ENCODE data around the gene TMEM43. TPM values are rescaled to one million over a fixed set of nuclear protein-coding genes. Genes with fewer than 3 reads are reported as not detected.
"Not testable (repeated sequence)": the region's sequence is repeated elsewhere in the genome, so short reads cannot be mapped to it uniquely, and the experiment has no call there.

Gene TMEM43, protein sequence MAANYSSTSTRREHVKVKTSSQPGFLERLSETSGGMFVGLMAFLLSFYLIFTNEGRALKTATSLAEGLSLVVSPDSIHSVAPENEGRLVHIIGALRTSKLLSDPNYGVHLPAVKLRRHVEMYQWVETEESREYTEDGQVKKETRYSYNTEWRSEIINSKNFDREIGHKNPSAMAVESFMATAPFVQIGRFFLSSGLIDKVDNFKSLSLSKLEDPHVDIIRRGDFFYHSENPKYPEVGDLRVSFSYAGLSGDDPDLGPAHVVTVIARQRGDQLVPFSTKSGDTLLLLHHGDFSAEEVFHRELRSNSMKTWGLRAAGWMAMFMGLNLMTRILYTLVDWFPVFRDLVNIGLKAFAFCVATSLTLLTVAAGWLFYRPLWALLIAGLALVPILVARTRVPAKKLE
- total RNA-seq (2022) (120 and 124 TPM in 2 replicates), Bru-seq, nascent RNA (percentile 92 among the genes with signal in this experiment), BruChase-seq, experiment 1, labeled RNA remaining after a 6-hour chase (percentile 98 among the genes with signal in this experiment), BruChase-seq, experiment 2, labeled RNA remaining after a 2-hour chase (percentile 98 among the genes with signal in this experiment)
- long read RNA-seq, transcript TMEM43-201 (12 exons, 3,341 nt) = major isoform, 348 of 444 reads
- long read RNA-seq, partial matches to known transcripts = 25 of 444 reads
- long read RNA-seq, other reads (novel, unspliced or antisense) = 71 of 444 reads

DNA sequence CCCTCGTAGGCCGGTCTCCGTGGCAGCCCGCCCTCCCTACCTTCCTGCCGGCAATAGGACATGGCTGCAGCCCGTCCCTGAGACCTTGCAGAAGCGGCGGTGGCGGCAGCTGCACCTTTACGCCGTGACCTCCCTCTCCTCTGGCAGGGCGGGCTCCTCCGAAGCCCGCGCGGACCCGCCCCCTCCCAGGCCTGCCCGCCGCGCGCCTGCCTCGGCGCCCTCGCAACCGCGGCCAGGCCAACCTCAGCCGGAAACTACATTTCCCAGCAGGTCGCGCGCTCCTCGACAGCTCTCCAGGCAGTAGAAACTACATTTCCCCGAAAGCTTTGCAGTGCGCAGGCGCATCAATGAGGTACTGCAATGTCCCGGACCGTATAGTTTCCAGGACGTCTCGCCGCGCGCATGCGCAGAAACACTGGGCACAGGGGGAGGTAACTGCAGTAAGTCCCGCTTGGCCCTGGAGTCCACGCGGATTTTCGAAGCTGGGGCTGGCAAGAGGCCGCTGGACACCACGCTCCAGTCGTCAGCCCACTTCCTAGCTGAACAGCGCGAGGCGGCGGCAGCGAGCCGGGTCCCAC, at the start of gene TMEM43, which contains the start of gene CHCHD4:
TMEM43 (plus strand) TSS at position 438 of the 578 bp plus-strand sequence. CDS start 142 bp downstream, outside the sequence.
CHCHD4 (minus strand) TSS at position 256 of the 578 bp plus-strand sequence; CDS start at position 62, 194 bp downstream.
- CTCF ChIA-PET = interaction anchor here (0.6 to 8.7 kb wide), 10 partner anchors 10 to 485 kb away, joined by 3 to 80 read pairs (median 4); partner anchors contain the start of genes LSM3 and XPC
- Mint-ChIP-seq H3K27ac (ENCODE audit: low read depth, unreplicated experiment) (peak within 1 kb of the TSS; percentile 96), H3K27me3 (ENCODE audit: insufficient read depth, unreplicated experiment) (no peaks in the 10 kb centered on the region), H3K4me3 (ENCODE audit: unreplicated experiment) (peak within 1 kb of the TSS; percentile 99), H3K36me3 (ENCODE audit: insufficient read depth, unreplicated experiment) (peaks cover 56% of the 10 kb centered on the region), H3K4me1 (ENCODE audit: insufficient read depth, unreplicated experiment) (peaks cover 30% of the 10 kb centered on the region), H3K9me3 (ENCODE audit: unreplicated experiment) (no peaks in the 10 kb centered on the region)
- BruUV-seq (replicated peaks) = no TSS peak
- intact Hi-C loops (cut with micrococcal nuclease) = loop anchor here (1.0 kb wide), 4 partner anchors 20 to 228 kb away; partner anchors contain the start of genes LSM3 and XPC
- no peak for TF ChIP-seq CTCF (IDR thresholded peaks at IDR 0.05; ENCODE audit: unreplicated experiment)
- peak; percentile 99 for DNase-seq (ENCODE audit: unreplicated experiment)
- POLR2A ChIA-PET = interaction anchor here (0.6 to 9.1 kb wide), 29 partner anchors 10 to 941 kb away, joined by 3 to 294 read pairs (median 5); partner anchors contain the start of genes CCDC174, LSM3, MRPS25 and NR2C2

DNA sequence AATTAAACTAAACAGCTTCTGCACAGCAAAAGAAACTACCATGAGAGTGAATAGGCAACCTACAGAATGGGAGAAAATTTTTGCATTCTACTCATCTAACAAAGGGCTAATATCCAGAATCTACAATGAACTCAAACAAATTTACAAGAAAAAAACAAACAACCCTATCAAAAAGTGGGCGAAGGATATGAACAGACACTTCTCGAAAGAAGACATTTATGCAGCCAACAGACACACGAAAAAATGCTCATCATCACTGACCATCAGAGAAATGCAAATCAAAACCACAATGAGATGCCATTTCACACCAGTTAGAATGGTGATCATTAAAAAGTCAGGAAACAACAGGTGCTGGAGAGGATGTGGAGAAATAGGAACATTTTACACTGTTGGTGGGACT, 49.6 kb upstream of the TMEM43 start:
- CTCF ChIA-PET; H3K27ac Mint-ChIP-seq (ENCODE audit: low read depth, unreplicated experiment); H3K4me1 Mint-ChIP-seq (ENCODE audit: insufficient read depth, unreplicated experiment); H3K4me3 Mint-ChIP-seq (ENCODE audit: unreplicated experiment); H3K36me3 Mint-ChIP-seq (ENCODE audit: insufficient read depth, unreplicated experiment); intact Hi-C loops (cut with micrococcal nuclease); BruUV-seq (replicated peaks); DNase-seq (ENCODE audit: unreplicated experiment); H3K27me3 Mint-ChIP-seq (ENCODE audit: insufficient read depth, unreplicated experiment); POLR2A ChIA-PET: not testable (repeated sequence)
- H3K9me3 Mint-ChIP-seq (ENCODE audit: unreplicated experiment) = peaks cover 13% of the 10 kb centered on the region

- TF ChIP-seq CTCF (IDR thresholded peaks at IDR 0.05; ENCODE audit: unreplicated experiment) = no peak
- DNase-seq (ENCODE audit: unreplicated experiment) = no peak
- no TSS peak for BruUV-seq (replicated peaks)
- Mint-ChIP-seq H3K9me3 (ENCODE audit: unreplicated experiment) (peaks cover 17% of the 10 kb centered on the region), H3K36me3 (ENCODE audit: insufficient read depth, unreplicated experiment) (peaks cover 9% of the 10 kb centered on the region), H3K4me1 (ENCODE audit: insufficient read depth, unreplicated experiment) (no peaks in the 10 kb centered on the region), H3K27ac (ENCODE audit: low read depth, unreplicated experiment) (no peak overlapping the region), H3K27me3 (ENCODE audit: insufficient read depth, unreplicated experiment) (no peaks in the 10 kb centered on the region), H3K4me3 (ENCODE audit: unreplicated experiment) (no peak overlapping the region)
- intact Hi-C loops (cut with micrococcal nuclease) = no loop called here
- ChIA-PET POLR2A (no interaction called here), CTCF (interaction anchor here (0.7 kb wide), 1 partner anchor 184 kb away, joined by 4 read pairs; no protein-coding TSS in a partner anchor)
Observed at GRCh38 chr3:14077310-14077709, 47.5 kb upstream of the TMEM43 start.

DNA sequence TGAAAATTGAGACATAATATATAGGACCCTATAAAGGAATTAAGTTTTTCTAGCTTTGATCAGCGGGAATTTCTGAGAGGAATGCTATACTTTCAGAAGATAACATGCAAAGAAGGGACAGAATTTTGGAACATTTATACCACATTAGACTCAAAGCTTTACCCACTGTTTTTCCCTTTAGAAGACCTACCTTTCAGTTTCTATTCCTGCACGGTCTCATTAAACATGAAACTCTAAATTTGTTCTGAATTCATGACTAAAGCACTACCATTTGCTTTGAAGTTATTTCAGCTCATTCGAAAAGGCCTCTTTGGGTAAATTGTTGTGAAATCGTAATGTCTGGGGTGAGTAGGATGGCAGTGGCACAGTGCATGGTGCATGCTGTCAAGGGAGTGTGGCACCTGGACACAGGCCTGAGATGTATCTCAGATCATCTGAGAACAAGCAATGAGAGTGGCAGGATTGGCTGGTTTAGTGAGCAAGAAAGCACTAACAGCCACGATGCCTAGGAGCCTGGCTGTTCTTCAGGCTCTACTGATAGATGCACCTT, 42.7 kb upstream of the TMEM43 start:
- BruUV-seq (replicated peaks) = no TSS peak
- ChIA-PET POLR2A (no interaction called here), CTCF (no interaction called here)
- Mint-ChIP-seq H3K9me3 (ENCODE audit: unreplicated experiment) (peaks cover 23% of the 10 kb centered on the region), H3K27me3 (ENCODE audit: insufficient read depth, unreplicated experiment) (no peaks in the 10 kb centered on the region), H3K27ac (ENCODE audit: low read depth, unreplicated experiment) (no peak overlapping the region), H3K4me3 (ENCODE audit: unreplicated experiment) (no peak overlapping the region), H3K36me3 (ENCODE audit: insufficient read depth, unreplicated experiment) (peaks cover 12% of the 10 kb centered on the region), H3K4me1 (ENCODE audit: insufficient read depth, unreplicated experiment) (no peaks in the 10 kb centered on the region)
- TF ChIP-seq CTCF (IDR thresholded peaks at IDR 0.05; ENCODE audit: unreplicated experiment) = no peak
- intact Hi-C loops (cut with micrococcal nuclease) = no loop called here
- DNase-seq (ENCODE audit: unreplicated experiment) = no peak

DNA sequence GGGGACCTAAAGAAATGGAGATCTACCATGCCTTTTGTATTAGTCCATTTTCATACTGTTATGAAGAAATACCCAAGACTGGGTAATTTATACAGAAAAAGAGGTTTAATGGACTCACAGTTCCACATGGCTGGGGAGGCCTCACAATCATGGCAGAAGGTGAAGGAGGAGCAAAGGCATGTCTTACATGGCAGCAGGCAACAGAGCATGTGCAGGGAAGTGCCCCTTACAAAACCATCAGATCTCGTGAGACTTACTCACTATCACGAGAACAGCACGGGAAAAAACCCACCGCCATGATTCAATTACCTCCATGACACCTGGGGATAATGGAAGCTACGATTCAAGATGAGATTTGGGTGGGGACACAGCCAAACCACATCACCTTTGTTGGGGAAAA, 37.4 kb upstream of the TMEM43 start:
- CTCF ChIA-PET = interaction anchor here (0.6 to 1.1 kb wide), 2 partner anchors 79 to 1555 kb away, joined by 3 read pairs; no protein-coding TSS in a partner anchor
- H3K4me1 Mint-ChIP-seq (ENCODE audit: insufficient read depth, unreplicated experiment); H3K4me3 Mint-ChIP-seq (ENCODE audit: unreplicated experiment); intact Hi-C loops (cut with micrococcal nuclease); H3K27ac Mint-ChIP-seq (ENCODE audit: low read depth, unreplicated experiment); H3K27me3 Mint-ChIP-seq (ENCODE audit: insufficient read depth, unreplicated experiment); BruUV-seq (replicated peaks); H3K36me3 Mint-ChIP-seq (ENCODE audit: insufficient read depth, unreplicated experiment); DNase-seq (ENCODE audit: unreplicated experiment); POLR2A ChIA-PET: not testable (repeated sequence)
- peaks cover 27% of the 10 kb centered on the region for H3K9me3 Mint-ChIP-seq (ENCODE audit: unreplicated experiment)

- BruUV-seq (replicated peaks); H3K4me1 Mint-ChIP-seq (ENCODE audit: insufficient read depth, unreplicated experiment); H3K4me3 Mint-ChIP-seq (ENCODE audit: unreplicated experiment); intact Hi-C loops (cut with micrococcal nuclease); H3K27ac Mint-ChIP-seq (ENCODE audit: low read depth, unreplicated experiment); H3K36me3 Mint-ChIP-seq (ENCODE audit: insufficient read depth, unreplicated experiment); H3K27me3 Mint-ChIP-seq (ENCODE audit: insufficient read depth, unreplicated experiment); DNase-seq (ENCODE audit: unreplicated experiment): not testable (repeated sequence)
- peaks cover 23% of the 10 kb centered on the region for H3K9me3 Mint-ChIP-seq (ENCODE audit: unreplicated experiment)
- CTCF ChIA-PET = interaction anchor here (0.6 to 0.8 kb wide), 2 partner anchors 20 to 24 kb away, joined by 3 read pairs; no protein-coding TSS in a partner anchor
- POLR2A ChIA-PET = interaction anchor here (0.7 kb wide), 1 partner anchor 136 kb away, joined by 4 read pairs; no protein-coding TSS in a partner anchor
Observed at GRCh38 chr3:14091959-14092358, 32.9 kb upstream of the TMEM43 start.
